ENCODE data around the gene SETD3. TPM values are rescaled to one million over a fixed set of nuclear protein-coding genes. Genes with fewer than 3 reads are reported as not detected.

SETD3 gene
- total and polyA plus RNA-seq, 2 donors (not counting 1 experiment from before 2014, with no cell fraction given) = 30.9 to 38.3 TPM

GRCh38 chr14:99423434-99423833, 57.2 kb downstream of the SETD3 start:
- Histone ChIP-seq H3K9me3 (ENCODE audit: control insufficient read depth, insufficient read depth, low read depth, low read length) (no peaks in the 10 kb centered on the region), H2AFZ (ENCODE audit: low read length) (no peak overlapping the region), H4K20me1 (ENCODE audit: control insufficient read depth, extremely low read depth, insufficient read depth, low read length) (no peaks in the 10 kb centered on the region), H3K4me2 (ENCODE audit: extremely low read depth, insufficient read depth, low read length) (no peak overlapping the region), H3K4me1 (ENCODE audit: control insufficient read depth, extremely low read depth, insufficient read depth, low read length) (no peaks in the 10 kb centered on the region), H3K4me3 (replicated peaks in 1 of 4; ENCODE audit: control extremely low read depth in 1 of 4, insufficient read depth in 1 of 4, low read depth in 3 of 4, low read length in 4 of 4) (no peak overlapping the region), H3K27me3 (ENCODE audit: control insufficient read depth, insufficient read depth, low read length) (no peaks in the 10 kb centered on the region), H3K9ac (ENCODE audit: insufficient read depth, low read length) (no peak overlapping the region), H3K79me2 (ENCODE audit: control insufficient read depth, insufficient read depth, low read length) (no peaks in the 10 kb centered on the region), H3K27ac (ENCODE audit: insufficient read depth, low read length) (no peak overlapping the region), H3K36me3 (ENCODE audit: control insufficient read depth, insufficient read depth, low read length) (no peaks in the 10 kb centered on the region)
- no peak for DNase-seq (ENCODE audit: low read depth in 2 of 2)
- TF ChIP-seq EZH2 (IDR thresholded peaks at IDR 0.05; ENCODE audit: low read length, missing control alignments) (no peak), CTCF (conservative IDR thresholded peaks at IDR 0.05 in 1 of 2, IDR thresholded peaks at IDR 0.05 in 1 of 2; ENCODE audit: low read depth in 1 of 2, low read length in 2 of 2) (no peak)

- Histone ChIP-seq H3K36me3 (ENCODE audit: control insufficient read depth, insufficient read depth, low read length) (no peaks in the 10 kb centered on the region), H3K4me1 (ENCODE audit: control insufficient read depth, extremely low read depth, insufficient read depth, low read length) (no peaks in the 10 kb centered on the region), H3K9me3 (ENCODE audit: control insufficient read depth, insufficient read depth, low read depth, low read length) (no peaks in the 10 kb centered on the region), H3K9ac (ENCODE audit: insufficient read depth, low read length) (no peak overlapping the region), H3K27ac (ENCODE audit: insufficient read depth, low read length) (no peak overlapping the region), H3K4me2 (ENCODE audit: extremely low read depth, insufficient read depth, low read length) (no peak overlapping the region), H3K4me3 (replicated peaks in 1 of 4; ENCODE audit: control extremely low read depth in 1 of 4, insufficient read depth in 1 of 4, low read depth in 3 of 4, low read length in 4 of 4) (no peak overlapping the region), H2AFZ (ENCODE audit: low read length) (no peak overlapping the region), H3K27me3 (ENCODE audit: control insufficient read depth, insufficient read depth, low read length) (no peaks in the 10 kb centered on the region), H4K20me1 (ENCODE audit: control insufficient read depth, extremely low read depth, insufficient read depth, low read length) (no peaks in the 10 kb centered on the region), H3K79me2 (ENCODE audit: control insufficient read depth, insufficient read depth, low read length) (no peaks in the 10 kb centered on the region)
- no peak for DNase-seq (ENCODE audit: low read depth in 2 of 2)
- no peak for TF ChIP-seq CTCF (conservative IDR thresholded peaks at IDR 0.05 in 1 of 2, IDR thresholded peaks at IDR 0.05 in 1 of 2; ENCODE audit: low read depth in 1 of 2, low read length in 2 of 2)
Measured at GRCh38 chr14:99422228-99423010, 58.2 kb downstream of the SETD3 start.

- no peaks in the 10 kb centered on the region for H3K79me2 ChIP-seq (ENCODE audit: control insufficient read depth, insufficient read depth, low read length)
- no peak overlapping the region for H3K9ac ChIP-seq (ENCODE audit: insufficient read depth, low read length)
- DNase-seq (ENCODE audit: low read depth in 2 of 2) = peak; percentile 13 to 77
- no peak overlapping the region for H3K4me2 ChIP-seq (ENCODE audit: extremely low read depth, insufficient read depth, low read length)
- no peak overlapping the region for H3K4me3 ChIP-seq (replicated peaks in 1 of 4; ENCODE audit: control extremely low read depth in 1 of 4, insufficient read depth in 1 of 4, low read depth in 3 of 4, low read length in 4 of 4)
- H3K36me3 ChIP-seq (ENCODE audit: control insufficient read depth, insufficient read depth, low read length) = no peaks in the 10 kb centered on the region
- TF ChIP-seq CTCF (conservative IDR thresholded peaks at IDR 0.05 in 1 of 2, IDR thresholded peaks at IDR 0.05 in 1 of 2; ENCODE audit: low read depth in 1 of 2, low read length in 2 of 2) (no peak), EZH2 (IDR thresholded peaks at IDR 0.05; ENCODE audit: low read length, missing control alignments) (no peak)
- H3K9me3 ChIP-seq (ENCODE audit: control insufficient read depth, insufficient read depth, low read depth, low read length) = no peaks in the 10 kb centered on the region
- no peaks in the 10 kb centered on the region for H3K4me1 ChIP-seq (ENCODE audit: control insufficient read depth, extremely low read depth, insufficient read depth, low read length)
- H2AFZ ChIP-seq (ENCODE audit: low read length) = no peak overlapping the region
- no peaks in the 10 kb centered on the region for H4K20me1 ChIP-seq (ENCODE audit: control insufficient read depth, extremely low read depth, insufficient read depth, low read length)
- no peaks in the 10 kb centered on the region for H3K27me3 ChIP-seq (ENCODE audit: control insufficient read depth, insufficient read depth, low read length)
- no peak overlapping the region for H3K27ac ChIP-seq (ENCODE audit: insufficient read depth, low read length)
Measured at GRCh38 chr14:99420711-99421110, 59.9 kb downstream of the SETD3 start.
